ENCODE measurements around the gene USPL1. TPM values are rescaled to one million over a fixed set of nuclear protein-coding genes. Genes with fewer than 3 reads are reported as not detected.

USPL1 gene
- total and polyA plus RNA-seq, 2 of the 13 experiments (the other 11 are each of a cell fraction or from before 2014, with no cell fraction given), result 13.7 to 15.9 TPM

GRCh38 chr13:30673669-30674521 is 56.2 kb downstream of the USPL1 start (continued):
- TF ChIP-seq ZNF333 (CRISPR knock-in tag; IDR thresholded peaks at IDR 0.05; ENCODE audit: borderline replicate concordance) (peak; percentile 76; the same call in 1 of the 2 replicates), RXRA (CRISPR knock-in tag; IDR thresholded peaks at IDR 0.05) (peak; percentile 46; the same call in 1 of the 2 replicates), KDM5B (CRISPR knock-in tag; IDR thresholded peaks at IDR 0.05; ENCODE audit: borderline replicate concordance) (peak; percentile 76; the same call in 1 of the 2 replicates), HNRNPLL (IDR thresholded peaks at IDR 0.05; ENCODE audit: low read depth, low read length, poor library complexity, severe bottlenecking) (peak; percentile 87), PLSCR1 (CRISPR knock-in tag; IDR thresholded peaks at IDR 0.05; ENCODE audit: borderline replicate concordance) (0 out of 2 replicates have a peak, but pooled peaks have one; percentile 48), PHB2 (IDR thresholded peaks at IDR 0.05; ENCODE audit: partially characterized antibody) (no peak), ZBTB38 (CRISPR knock-in tag; IDR thresholded peaks at IDR 0.05) (no peak; the same call in 1 of the 2 replicates), ELF4 (CRISPR knock-in tag; IDR thresholded peaks at IDR 0.05; ENCODE audit: borderline replicate concordance) (no peak), PATZ1 (CRISPR knock-in tag; IDR thresholded peaks at IDR 0.05) (peak; percentile 93), MAFK (conservative IDR thresholded peaks at IDR 0.05 in 1 of 2, IDR thresholded peaks at IDR 0.05 in 1 of 2; ENCODE audit: low read length in 2 of 2) (no peak), BORCS8-MEF2B (CRISPR knock-in tag; IDR thresholded peaks at IDR 0.05) (peak; percentile 85; the same call in 1 of the 2 replicates), PTBP1 (IDR thresholded peaks at IDR 0.05; ENCODE audit: low read depth, low read length, poor library complexity, severe bottlenecking) (no peak), IRF1 (CRISPR knock-in tag; IDR thresholded peaks at IDR 0.05; ENCODE audit: low read depth) (no peak), ZNF280D (CRISPR knock-in tag; IDR thresholded peaks at IDR 0.05) (peak; percentile 54; the same call in 1 of the 2 replicates), E2F1 (CRISPR knock-in tag; IDR thresholded peaks at IDR 0.05) (no peak), TMF1 (CRISPR knock-in tag; IDR thresholded peaks at IDR 0.05; ENCODE audit: low read depth) (no peak; the same call in 1 of the 2 replicates)
